NCI-H446 treated with DMSO at 0.1 percent for 48 hours (cell line): Measurements from ENCODE around the gene CFC1.
"Not testable (repeated sequence)": the region's sequence is repeated elsewhere in the genome, so short reads cannot be mapped to it uniquely, and the experiment has no call there.

Experiments used
- DNase-seq: peaks from one replicate; lab custom pipeline; 2025; lab: John Stamatoyannopoulos, UW

CFC1 gene

GRCh38 chr2:130583582-130583981 lies 15.8 kb downstream of the CFC1 start:
- not testable (repeated sequence) for DNase-seq

GRCh38 chr2:130582970-130583369 lies 16.4 kb downstream of the CFC1 start:
- not testable (repeated sequence) for DNase-seq

GRCh38 chr2:130581491-130581890 lies 17.9 kb downstream of the CFC1 start:
- not testable (repeated sequence) for DNase-seq

GRCh38 chr2:130579121-130579520 lies 20.3 kb downstream of the CFC1 start:
- not testable (repeated sequence) for DNase-seq

GRCh38 chr2:130577559-130577958 lies 21.8 kb downstream of the CFC1 start:
- DNase-seq = not testable (repeated sequence)

- not testable (repeated sequence) for DNase-seq
These were observed 23.1 kb downstream of the CFC1 start for GRCh38 chr2:130576209-130576784.

GRCh38 chr2:130574230-130574629 lies 25.1 kb downstream of the CFC1 start:
- not testable (repeated sequence) for DNase-seq

GRCh38 chr2:130571929-130572328 lies 27.4 kb downstream of the CFC1 start:
- DNase-seq = not testable (repeated sequence)

- DNase-seq = not testable (repeated sequence)
These were observed 33.2 kb downstream of the CFC1 start for GRCh38 chr2:130566165-130566564.

GRCh38 chr2:130556441-130556840 lies 42.9 kb downstream of the CFC1 start:
- not testable (repeated sequence) for DNase-seq

GRCh38 chr2:130554178-130554577 lies 45.2 kb downstream of the CFC1 start:
- not testable (repeated sequence) for DNase-seq

GRCh38 chr2:130549475-130549874 lies 49.9 kb downstream of the CFC1 start:
- DNase-seq = not testable (repeated sequence)

- not testable (repeated sequence) for DNase-seq
These were observed 51.0 kb downstream of the CFC1 start for GRCh38 chr2:130548418-130548817.

GRCh38 chr2:130544978-130545377 lies 54.4 kb downstream of the CFC1 start:
- DNase-seq = not testable (repeated sequence)

GRCh38 chr2:130543785-130544528 lies 55.4 kb downstream of the CFC1 start:
- not testable (repeated sequence) for DNase-seq

- DNase-seq = not testable (repeated sequence)
These were observed 56.6 kb downstream of the CFC1 start for GRCh38 chr2:130542789-130543188.
